ENCODE measurements around the gene MAN2A2. TPM values are rescaled to one million over a fixed set of nuclear protein-coding genes. Genes with fewer than 3 reads are reported as not detected.

Gene MAN2A2
- total and polyA plus RNA-seq, 2 donors (not counting 1 experiment from before 2014, with no cell fraction given): 11.3 to 36.0 TPM

DNA sequence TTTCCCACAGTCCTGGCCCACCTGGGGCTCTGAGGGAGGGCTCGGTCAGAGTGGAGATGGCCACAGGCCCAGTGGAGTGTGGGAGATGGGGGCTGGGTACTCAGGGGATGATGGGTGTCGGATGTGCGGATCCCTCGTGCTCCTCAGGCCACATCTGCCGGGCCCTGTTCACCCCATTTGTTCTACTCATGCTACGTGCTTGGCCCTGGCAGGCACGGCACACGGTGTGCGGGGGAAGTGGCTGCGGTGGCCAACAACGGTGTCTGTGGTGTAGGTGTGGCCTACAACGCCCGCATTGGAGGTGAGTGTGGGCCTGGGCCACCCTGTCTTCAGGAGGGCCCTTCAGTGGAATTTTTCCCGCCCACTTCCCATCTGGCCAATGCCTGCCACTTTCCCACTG lies 25.8 kb upstream of the MAN2A2 start:
- H3K4me2 ChIP-seq (ENCODE audit: extremely low read depth, insufficient read depth, low read length): no peak overlapping the region
- no peak overlapping the region for H3K4me3 ChIP-seq (replicated peaks in 1 of 4; ENCODE audit: control extremely low read depth in 1 of 4, insufficient read depth in 1 of 4, low read depth in 3 of 4, low read length in 4 of 4)
- no peak overlapping the region for H2AFZ ChIP-seq (ENCODE audit: low read length)
- H3K4me1 ChIP-seq (ENCODE audit: control insufficient read depth, extremely low read depth, insufficient read depth, low read length): peaks cover 10% of the 10 kb centered on the region
- H3K27me3 ChIP-seq (ENCODE audit: control insufficient read depth, insufficient read depth, low read length): no peaks in the 10 kb centered on the region
- no peaks in the 10 kb centered on the region for H3K9me3 ChIP-seq (ENCODE audit: control insufficient read depth, insufficient read depth, low read depth, low read length)
- no peak for TF ChIP-seq EZH2 (IDR thresholded peaks at IDR 0.05; ENCODE audit: low read length, missing control alignments)
- peaks cover 24% of the 10 kb centered on the region for H3K36me3 ChIP-seq (ENCODE audit: control insufficient read depth, insufficient read depth, low read length)
- no peak for DNase-seq (ENCODE audit: low read depth in 2 of 2)
- H3K27ac ChIP-seq (ENCODE audit: insufficient read depth, low read length): no peak overlapping the region
- no peaks in the 10 kb centered on the region for H4K20me1 ChIP-seq (ENCODE audit: control insufficient read depth, extremely low read depth, insufficient read depth, low read length)
- peaks cover 28% of the 10 kb centered on the region for H3K79me2 ChIP-seq (ENCODE audit: control insufficient read depth, insufficient read depth, low read length)
- H3K9ac ChIP-seq (ENCODE audit: insufficient read depth, low read length): no peak overlapping the region

DNA sequence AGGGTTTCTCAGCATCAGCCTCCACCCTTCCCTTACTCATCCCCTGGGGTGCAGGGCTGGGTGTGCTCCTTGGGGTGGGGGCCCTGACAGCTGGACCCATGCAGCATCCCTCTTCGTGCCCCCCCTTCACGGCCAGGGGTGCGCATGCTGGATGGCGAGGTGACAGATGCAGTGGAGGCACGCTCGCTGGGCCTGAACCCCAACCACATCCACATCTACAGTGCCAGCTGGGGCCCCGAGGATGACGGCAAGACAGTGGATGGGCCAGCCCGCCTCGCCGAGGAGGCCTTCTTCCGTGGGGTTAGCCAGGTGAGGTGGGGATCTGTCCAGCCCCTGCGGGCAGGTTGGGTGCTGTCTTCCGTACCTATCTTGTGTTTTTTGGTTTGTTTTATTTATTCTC lies 25.1 kb upstream of the MAN2A2 start:
- H3K4me2 ChIP-seq (ENCODE audit: extremely low read depth, insufficient read depth, low read length): no peak overlapping the region
- H2AFZ ChIP-seq (ENCODE audit: low read length): no peak overlapping the region
- no peak for TF ChIP-seq EZH2 (IDR thresholded peaks at IDR 0.05; ENCODE audit: low read length, missing control alignments)
- no peak for TF ChIP-seq CTCF (conservative IDR thresholded peaks at IDR 0.05 in 1 of 2, IDR thresholded peaks at IDR 0.05 in 1 of 2; ENCODE audit: low read depth in 1 of 2, low read length in 2 of 2)

DNA sequence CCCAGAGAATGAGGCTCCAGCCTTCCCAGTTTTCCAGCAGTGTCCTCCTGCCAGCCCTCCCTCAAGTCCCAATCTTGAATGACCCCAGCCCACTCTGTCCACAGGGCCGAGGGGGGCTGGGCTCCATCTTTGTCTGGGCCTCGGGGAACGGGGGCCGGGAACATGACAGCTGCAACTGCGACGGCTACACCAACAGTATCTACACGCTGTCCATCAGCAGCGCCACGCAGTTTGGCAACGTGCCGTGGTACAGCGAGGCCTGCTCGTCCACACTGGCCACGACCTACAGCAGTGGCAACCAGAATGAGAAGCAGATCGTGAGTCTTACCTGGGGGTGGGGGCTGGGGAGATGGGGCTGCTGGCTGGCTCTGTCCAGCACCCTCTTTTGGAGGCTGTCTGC lies 24.4 kb upstream of the MAN2A2 start:
- Histone ChIP-seq H3K27ac (ENCODE audit: insufficient read depth, low read length) (no peak overlapping the region), H3K4me2 (ENCODE audit: extremely low read depth, insufficient read depth, low read length) (no peak overlapping the region), H3K4me1 (ENCODE audit: control insufficient read depth, extremely low read depth, insufficient read depth, low read length) (peaks cover 7% of the 10 kb centered on the region), H3K36me3 (ENCODE audit: control insufficient read depth, insufficient read depth, low read length) (peaks cover 27% of the 10 kb centered on the region), H3K9me3 (ENCODE audit: control insufficient read depth, insufficient read depth, low read depth, low read length) (no peaks in the 10 kb centered on the region), H3K79me2 (ENCODE audit: control insufficient read depth, insufficient read depth, low read length) (peaks cover 14% of the 10 kb centered on the region), H3K4me3 (replicated peaks in 1 of 4; ENCODE audit: control extremely low read depth in 1 of 4, insufficient read depth in 1 of 4, low read depth in 3 of 4, low read length in 4 of 4) (no peak overlapping the region), H2AFZ (ENCODE audit: low read length) (no peak overlapping the region), H3K27me3 (ENCODE audit: control insufficient read depth, insufficient read depth, low read length) (no peaks in the 10 kb centered on the region), H4K20me1 (ENCODE audit: control insufficient read depth, extremely low read depth, insufficient read depth, low read length) (no peaks in the 10 kb centered on the region), H3K9ac (ENCODE audit: insufficient read depth, low read length) (no peak overlapping the region)
- no peak for TF ChIP-seq CTCF (conservative IDR thresholded peaks at IDR 0.05 in 1 of 2, IDR thresholded peaks at IDR 0.05 in 1 of 2; ENCODE audit: low read depth in 1 of 2, low read length in 2 of 2)
- no peak for TF ChIP-seq EZH2 (IDR thresholded peaks at IDR 0.05; ENCODE audit: low read length, missing control alignments)
- DNase-seq (ENCODE audit: low read depth in 2 of 2): no peak

More for the DNA sequence above, 25.1 kb upstream of the MAN2A2 start:
- Histone ChIP-seq H3K36me3 (ENCODE audit: control insufficient read depth, insufficient read depth, low read length) (peaks cover 27% of the 10 kb centered on the region), H3K4me1 (ENCODE audit: control insufficient read depth, extremely low read depth, insufficient read depth, low read length) (peaks cover 7% of the 10 kb centered on the region), H3K27me3 (ENCODE audit: control insufficient read depth, insufficient read depth, low read length) (no peaks in the 10 kb centered on the region), H3K27ac (ENCODE audit: insufficient read depth, low read length) (no peak overlapping the region), H3K79me2 (ENCODE audit: control insufficient read depth, insufficient read depth, low read length) (peaks cover 21% of the 10 kb centered on the region), H4K20me1 (ENCODE audit: control insufficient read depth, extremely low read depth, insufficient read depth, low read length) (no peaks in the 10 kb centered on the region), H3K9ac (ENCODE audit: insufficient read depth, low read length) (no peak overlapping the region), H3K9me3 (ENCODE audit: control insufficient read depth, insufficient read depth, low read depth, low read length) (no peaks in the 10 kb centered on the region), H3K4me3 (replicated peaks in 1 of 4; ENCODE audit: control extremely low read depth in 1 of 4, insufficient read depth in 1 of 4, low read depth in 3 of 4, low read length in 4 of 4) (no peak overlapping the region)
- DNase-seq (ENCODE audit: low read depth in 2 of 2): no peak
